Stimulated activated CD8-positive, alpha-beta memory T cell treated with anti-CD3 and anti-CD28 coated beads, Interleukin-15, amount 100 ng/mL, for 48 hours (primary cell): ENCODE data around the gene IQSEC3.
"Not testable (repeated sequence)": the region's sequence is repeated elsewhere in the genome, so short reads cannot be mapped to it uniquely, and the experiment has no call there.

ENCODE experiments used
- DNase-seq, 2 donors: peaks; one replicate each; pipeline ENCODE4 v3.0.0-alpha.2; 2020; ENCODE audit warnings: low read depth in 2 of 2

Gene IQSEC3

DNA sequence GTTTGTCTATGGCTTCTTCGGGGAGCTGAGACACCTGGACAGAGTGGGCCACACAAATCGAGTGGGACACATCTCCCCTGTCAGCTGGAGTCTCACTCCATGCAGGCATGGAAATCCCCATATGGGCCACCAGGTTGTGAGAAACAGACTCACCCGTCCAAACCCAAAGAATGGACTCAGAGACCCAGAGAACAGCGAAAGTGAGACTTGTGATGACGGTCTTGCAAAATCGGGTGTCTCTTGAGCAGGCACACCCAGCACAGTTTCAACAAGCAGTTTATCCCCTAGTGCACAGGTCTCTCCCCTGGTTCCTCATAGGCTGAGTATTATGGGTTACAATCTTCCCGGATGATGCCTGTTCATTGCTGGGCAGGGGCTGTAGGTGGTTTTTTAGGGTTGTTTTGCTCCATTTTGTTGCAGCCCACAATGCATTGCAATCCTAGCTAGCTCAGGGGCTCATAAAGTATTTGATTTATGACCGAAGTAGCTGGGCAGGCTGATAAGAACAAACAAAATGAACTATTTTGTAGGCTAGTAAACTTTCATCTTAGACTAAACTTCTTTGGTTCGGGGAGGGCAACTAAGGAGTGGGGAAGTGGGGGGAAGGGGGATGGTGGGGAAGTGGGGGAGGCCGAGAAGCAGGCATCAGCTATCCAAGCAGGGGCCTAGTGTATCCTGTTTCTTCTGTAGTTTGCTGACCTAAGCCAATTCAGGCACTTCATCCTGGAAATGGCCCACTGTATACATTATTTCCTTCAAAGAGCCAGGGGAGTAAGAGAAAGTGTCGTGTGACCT is 45.3 kb downstream of the IQSEC3 start:
- DNase-seq, result no peak

- no peak for DNase-seq
Measured at GRCh38 chr12:113347-113746, 46.8 kb downstream of the IQSEC3 start.

GRCh38 chr12:114626-115211 is 48.2 kb downstream of the IQSEC3 start:
- DNase-seq, result no peak

GRCh38 chr12:115518-115917 is 49.0 kb downstream of the IQSEC3 start:
- no peak for DNase-seq

DNA sequence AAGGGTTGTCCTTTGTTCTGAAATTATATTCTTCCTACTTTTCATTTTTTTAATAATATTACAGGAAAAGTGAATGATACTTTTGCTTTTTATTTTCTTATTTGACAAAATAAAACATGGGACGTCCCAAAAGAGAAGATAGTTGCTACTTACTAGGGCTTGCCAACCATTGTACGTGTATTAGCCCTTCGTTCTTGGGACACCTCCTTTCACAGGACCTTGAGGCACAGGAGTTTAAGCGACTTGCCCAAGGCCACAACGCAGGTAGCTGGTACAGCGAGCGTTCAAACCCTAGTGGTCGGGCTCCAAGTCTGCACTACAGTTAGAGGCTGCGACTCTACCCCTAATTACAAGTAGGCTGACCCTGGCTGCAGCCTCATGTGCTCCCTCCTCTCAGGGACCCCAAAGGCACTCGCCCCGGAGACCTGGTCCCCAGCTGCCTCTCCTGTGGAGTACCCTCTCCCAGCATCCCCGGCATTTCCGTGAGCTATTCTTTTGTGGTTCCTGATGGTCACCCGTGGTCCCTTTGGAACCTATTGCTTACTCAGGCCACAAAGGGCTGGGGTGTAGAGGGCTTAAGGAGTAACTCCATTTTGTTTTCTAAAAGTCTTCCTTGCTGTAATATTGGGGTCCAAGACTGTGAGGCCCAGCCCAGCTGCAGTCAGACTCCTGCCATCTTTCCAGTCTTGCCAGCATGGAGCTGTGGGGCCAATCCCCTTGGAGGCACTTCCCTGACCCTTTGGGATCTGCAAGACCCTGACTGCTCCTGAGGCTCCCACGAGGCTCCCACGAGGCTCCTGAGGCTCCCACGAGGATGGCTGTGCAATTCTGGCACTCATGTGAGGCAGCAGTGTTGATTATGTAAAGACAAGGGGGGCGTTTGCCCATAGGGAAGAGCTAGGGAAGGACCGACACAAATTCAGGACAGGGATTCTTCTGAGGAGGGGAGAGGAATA is 49.7 kb downstream of the IQSEC3 start:
- no peak for DNase-seq

DNA sequence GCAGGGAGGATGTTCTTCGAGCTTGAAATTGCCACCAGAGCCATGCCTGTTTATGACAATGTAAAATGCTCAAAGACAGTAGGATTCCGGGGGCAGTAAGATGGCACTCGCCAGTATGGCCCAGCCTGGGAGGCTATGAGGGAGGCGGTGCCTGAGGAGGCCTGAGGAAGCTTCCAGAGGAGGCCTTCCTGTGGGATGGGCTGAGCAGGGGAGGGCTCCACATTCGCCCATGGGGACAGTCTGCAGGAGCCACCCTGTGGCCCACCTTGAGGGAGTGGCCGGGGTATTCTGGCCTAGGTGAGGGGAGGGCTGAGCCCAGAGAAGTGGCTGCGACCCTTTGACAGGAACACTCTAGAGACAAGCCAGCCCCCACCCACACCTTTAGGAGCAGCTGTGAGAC is 50.7 kb downstream of the IQSEC3 start:
- DNase-seq, result no peak

DNA sequence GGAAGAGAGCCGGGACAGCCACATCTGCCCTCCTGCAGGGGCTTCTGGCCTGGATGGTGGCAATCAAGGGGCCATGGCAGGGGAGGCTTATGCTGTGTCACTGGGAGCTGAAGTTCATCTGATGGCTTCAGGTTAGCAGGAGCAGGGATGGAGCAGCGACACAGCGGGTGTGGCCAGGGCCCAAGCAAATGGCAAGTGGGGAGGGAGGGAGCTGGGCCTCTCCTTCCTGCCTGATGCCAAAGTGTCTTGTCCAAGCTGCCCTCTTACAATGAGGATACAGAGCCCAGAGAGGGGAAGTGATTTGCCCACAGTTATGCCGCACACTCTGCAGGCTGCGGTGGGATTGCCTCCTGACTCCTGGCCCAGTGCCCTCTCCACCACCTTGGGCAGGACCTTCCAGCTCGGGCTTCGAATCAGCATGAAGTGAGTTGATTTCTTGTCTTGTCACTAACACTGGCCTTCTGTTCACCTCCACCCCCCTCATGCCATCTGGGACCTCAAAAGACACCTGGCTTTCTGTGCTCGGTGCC is 51.3 kb downstream of the IQSEC3 start:
- no peak for DNase-seq

DNA sequence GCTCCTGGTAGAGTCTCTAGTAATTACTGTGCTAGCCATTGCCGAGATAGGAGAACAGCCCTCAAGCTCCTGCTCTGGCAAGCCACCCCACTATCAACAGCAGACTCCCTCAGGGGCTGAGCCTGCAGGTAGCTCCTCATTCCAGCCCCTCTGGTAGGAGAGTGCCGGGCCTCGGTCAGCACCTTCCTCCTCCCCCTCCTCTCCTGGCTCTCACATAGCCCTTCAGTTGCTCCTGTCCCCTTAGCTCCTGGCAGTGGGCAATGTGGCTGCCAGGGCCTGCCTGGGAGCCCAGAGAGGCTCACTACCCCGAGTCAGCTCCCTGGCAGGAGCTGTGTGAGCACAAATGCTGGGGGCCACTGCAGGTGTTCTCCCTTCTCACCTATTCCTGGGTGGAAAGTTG is 52.0 kb downstream of the IQSEC3 start:
- no peak for DNase-seq

DNA sequence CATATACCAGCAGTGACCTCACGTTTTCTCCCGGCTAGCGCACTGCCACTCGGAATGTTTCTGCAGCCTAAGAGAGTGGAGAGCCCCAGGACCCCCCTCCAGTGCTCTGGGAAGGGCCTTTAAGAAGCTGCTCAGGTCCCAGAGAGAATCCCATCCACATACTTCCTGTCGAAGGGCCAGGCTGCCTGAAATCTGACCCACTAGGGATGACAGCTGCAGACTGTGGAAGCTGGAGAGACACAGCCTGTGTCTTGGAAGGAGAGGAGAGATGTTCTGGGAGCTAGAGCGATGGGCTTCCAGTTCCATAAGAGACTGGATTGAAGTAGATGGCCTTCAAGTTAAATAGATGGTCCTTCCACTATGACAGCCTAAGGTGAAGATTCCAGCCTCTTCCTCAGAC is 54.4 kb downstream of the IQSEC3 start:
- DNase-seq, result no peak

- no peak for DNase-seq
Measured at GRCh38 chr12:121647-122046, 55.1 kb downstream of the IQSEC3 start.

GRCh38 chr12:125075-125474 is 58.5 kb downstream of the IQSEC3 start:
- no peak for DNase-seq

- DNase-seq, result no peak
Measured at GRCh38 chr12:125566-125965, 59.0 kb downstream of the IQSEC3 start.

GRCh38 chr12:128079-128478 is 61.5 kb downstream of the IQSEC3 start:
- no peak for DNase-seq

DNA sequence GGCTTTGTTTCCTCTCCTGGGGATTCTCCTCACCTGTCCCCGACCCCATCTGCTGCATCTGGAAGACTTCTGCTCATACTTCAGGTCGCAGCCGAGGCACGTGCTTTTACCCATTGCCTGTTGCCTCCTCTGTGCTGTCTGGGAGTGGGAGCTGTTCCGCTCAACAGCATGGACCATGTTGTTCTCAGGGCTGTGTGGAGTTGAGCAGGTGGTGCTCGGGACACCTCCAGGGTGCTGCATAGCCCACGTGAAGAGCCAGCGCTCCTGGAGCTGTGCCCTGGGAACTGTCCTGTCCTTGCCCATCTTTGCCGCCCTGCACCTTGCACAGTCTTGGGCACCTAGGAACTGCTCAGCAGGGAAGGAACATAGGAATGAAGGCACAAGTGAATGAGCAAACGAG is 62.4 kb downstream of the IQSEC3 start:
- no peak for DNase-seq

GRCh38 chr12:130519-130918 is 64.0 kb downstream of the IQSEC3 start:
- DNase-seq, result no peak

DNA sequence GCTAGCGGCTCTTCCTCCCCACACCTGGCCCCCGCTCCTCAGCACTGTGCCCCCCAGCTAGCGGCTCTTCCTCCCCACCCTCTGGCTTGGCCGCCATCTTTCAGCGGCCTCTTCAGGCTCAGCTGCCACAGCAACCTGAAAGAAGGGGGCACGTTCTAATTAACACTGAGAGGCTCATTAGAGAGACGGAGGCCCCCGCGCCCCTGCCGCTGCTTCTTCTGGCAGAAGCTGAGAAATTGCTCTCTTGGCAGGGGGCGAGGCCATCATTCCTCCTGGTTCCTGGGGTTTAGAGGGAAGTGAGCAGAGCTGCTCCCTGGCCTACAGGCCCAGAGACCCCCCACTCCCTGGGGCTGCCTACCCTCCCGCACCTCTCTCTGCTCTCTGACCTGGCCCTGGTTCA is 64.4 kb downstream of the IQSEC3 start:
- no peak for DNase-seq

DNA sequence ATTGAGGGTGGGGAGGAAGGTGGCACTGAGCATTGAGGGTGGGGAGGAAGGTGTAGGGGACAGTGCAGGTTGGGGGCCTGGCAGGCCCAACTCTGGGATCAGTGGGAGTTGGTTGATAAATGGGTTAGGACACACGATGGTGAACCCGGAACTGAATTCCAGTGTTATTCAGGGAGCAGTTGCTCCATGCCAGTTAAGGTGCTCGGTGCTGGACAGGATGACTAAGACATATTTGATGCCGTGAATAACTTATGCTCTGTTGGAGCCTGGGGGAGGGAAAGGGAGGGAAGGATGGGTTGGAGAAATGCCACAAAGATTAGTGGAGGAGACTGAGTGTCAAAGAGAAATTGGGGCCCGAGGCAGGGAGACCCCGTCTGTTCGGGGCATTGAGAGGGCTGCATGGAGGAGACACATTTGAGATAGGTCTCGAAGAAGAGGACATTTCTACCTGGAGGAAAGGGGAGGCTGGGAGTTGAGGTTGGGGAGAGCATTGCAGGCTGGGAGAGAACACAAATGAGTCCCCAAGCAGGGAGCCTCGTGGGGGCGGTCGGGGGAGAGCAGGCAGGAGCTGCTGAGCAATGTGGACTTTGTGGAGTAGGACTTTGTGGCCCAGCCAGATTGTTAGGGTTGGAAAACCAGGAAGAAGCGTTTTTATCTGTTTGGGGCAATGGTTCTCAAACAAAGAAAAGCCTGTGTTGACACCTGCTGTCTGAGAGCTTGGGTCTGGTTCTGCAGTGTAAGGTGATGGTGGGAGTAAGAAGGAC is 65.3 kb downstream of the IQSEC3 start:
- DNase-seq, result no peak

- not testable (repeated sequence) for DNase-seq
Measured at GRCh38 chr12:133616-134232, 67.2 kb downstream of the IQSEC3 start.

DNA sequence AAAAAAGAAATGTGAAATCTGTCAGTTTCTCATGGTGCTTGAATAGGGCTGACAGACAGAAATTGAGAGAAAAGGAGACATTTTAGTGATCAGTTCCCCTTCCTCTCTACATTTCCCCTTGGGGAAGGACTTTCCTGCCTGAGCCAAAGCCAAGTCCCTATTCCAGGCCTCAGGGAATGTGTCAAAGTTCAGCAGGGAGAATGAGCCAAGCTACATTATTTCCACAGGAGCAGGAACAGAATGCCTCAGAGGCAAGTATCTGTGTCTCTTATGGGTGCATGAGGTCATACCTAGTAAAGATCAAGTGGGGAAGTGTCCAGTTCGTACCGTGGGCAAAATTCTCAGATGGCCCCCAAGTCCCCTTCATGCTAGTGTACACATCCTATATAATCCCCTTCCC is 68.6 kb downstream of the IQSEC3 start:
- no peak for DNase-seq

GRCh38 chr12:138171-138897 is 71.8 kb downstream of the IQSEC3 start:
- DNase-seq, result no peak
